ENCODE data around the gene OXER1. TPM values are rescaled to one million over a fixed set of nuclear protein-coding genes. Genes with fewer than 3 reads are reported as not detected.

The OXER1 gene
- polyA plus RNA-seq, 1 experiment, result 0.27 TPM

DNA sequence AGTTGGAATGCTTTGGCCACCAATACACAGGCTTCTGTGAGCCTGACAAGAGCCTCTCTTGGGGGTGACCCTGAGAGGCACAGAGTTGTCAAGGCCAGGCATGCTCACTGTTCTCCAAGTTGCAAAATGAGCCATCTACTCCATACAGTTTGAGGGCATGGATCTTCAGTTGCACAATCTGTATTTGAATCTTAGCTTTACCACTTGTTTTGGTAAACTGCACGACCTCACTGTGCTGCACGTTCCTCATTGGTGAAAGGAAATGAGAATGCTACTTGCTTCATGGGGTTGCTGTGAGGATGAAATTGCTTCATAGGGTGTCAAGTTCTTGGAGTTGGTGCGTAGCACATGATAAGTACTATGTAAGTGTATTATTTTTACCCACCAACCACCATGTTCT, 40.4 kb upstream of the OXER1 start:
- POLR2A ChIA-PET, result no interaction called here
- CTCF ChIA-PET, result no interaction called here
- DNase-seq (ENCODE audit: low read depth, low spot score), result no peak

DNA sequence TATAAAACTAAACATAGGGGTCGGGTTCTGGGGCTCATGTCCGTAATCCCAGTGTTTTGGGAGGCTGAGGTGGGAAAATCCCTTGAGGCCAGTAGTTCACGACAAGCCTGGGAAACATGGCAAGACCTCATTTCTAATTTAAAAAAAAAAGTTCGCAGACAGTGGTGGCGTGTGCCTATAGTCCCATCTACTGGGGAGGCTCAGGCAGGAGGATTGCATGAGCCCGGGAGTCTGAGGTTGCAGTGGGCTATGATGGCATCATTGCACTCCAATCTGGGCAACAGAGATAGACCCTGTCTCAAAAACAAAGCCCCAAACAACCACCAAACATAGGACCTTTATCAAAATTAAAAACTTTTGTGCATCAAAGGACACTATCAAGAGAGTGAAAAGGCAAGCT, 38.2 kb upstream of the OXER1 start:
- H3K27ac ChIP-seq (ENCODE audit: low read depth, low read length), result no peak overlapping the region
- POLR2A ChIA-PET, result no interaction called here
- DNase-seq (ENCODE audit: low read depth, low spot score), result no peak
- peaks cover 6% of the 10 kb centered on the region for H3K27me3 ChIP-seq (ENCODE audit: control insufficient read depth, insufficient read depth, low read length)
- TF ChIP-seq, protein P1, sequence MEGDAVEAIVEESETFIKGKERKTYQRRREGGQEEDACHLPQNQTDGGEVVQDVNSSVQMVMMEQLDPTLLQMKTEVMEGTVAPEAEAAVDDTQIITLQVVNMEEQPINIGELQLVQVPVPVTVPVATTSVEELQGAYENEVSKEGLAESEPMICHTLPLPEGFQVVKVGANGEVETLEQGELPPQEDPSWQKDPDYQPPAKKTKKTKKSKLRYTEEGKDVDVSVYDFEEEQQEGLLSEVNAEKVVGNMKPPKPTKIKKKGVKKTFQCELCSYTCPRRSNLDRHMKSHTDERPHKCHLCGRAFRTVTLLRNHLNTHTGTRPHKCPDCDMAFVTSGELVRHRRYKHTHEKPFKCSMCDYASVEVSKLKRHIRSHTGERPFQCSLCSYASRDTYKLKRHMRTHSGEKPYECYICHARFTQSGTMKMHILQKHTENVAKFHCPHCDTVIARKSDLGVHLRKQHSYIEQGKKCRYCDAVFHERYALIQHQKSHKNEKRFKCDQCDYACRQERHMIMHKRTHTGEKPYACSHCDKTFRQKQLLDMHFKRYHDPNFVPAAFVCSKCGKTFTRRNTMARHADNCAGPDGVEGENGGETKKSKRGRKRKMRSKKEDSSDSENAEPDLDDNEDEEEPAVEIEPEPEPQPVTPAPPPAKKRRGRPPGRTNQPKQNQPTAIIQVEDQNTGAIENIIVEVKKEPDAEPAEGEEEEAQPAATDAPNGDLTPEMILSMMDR (IDR thresholded peaks at IDR 0.05; ENCODE audit: low read depth, low read length), result no peak
- no peak overlapping the region for H3K4me3 ChIP-seq (ENCODE audit: low read depth, low read length)
- CTCF ChIA-PET, result no interaction called here
- H3K9me3 ChIP-seq (ENCODE audit: control insufficient read depth, insufficient read depth, low read length), result no peaks in the 10 kb centered on the region; the same call in 1 of the 2 replicates

More for the DNA sequence above, 40.4 kb upstream of the OXER1 start:
- H3K4me3 ChIP-seq (ENCODE audit: low read depth, low read length), result no peak overlapping the region
- TF ChIP-seq, protein P1 (IDR thresholded peaks at IDR 0.05; ENCODE audit: low read depth, low read length), result no peak
- H3K9me3 ChIP-seq (ENCODE audit: control insufficient read depth, insufficient read depth, low read length), result no peaks in the 10 kb centered on the region
- H3K27me3 ChIP-seq (ENCODE audit: control insufficient read depth, insufficient read depth, low read length), result peaks cover 6% of the 10 kb centered on the region
- no peak overlapping the region for H3K27ac ChIP-seq (ENCODE audit: low read depth, low read length)

DNA sequence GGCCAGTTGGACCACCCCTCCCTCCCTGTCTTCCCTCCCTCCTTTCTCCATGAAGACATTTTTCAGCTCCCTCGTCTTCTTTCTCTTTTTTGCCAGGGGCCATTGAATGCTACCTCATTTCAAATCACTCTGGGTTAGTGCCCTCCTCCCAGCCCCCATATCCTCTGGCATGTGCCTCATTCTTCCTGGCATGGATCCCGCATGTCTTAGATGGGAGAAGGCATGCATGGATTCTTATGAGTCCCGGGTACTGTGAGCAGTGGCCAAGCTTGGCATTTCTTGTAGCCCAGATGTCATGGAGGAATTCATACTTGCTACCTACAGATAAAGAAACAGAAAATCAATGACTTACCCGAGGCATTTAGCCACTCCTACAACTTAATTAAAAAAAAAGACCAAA, 37.4 kb upstream of the OXER1 start:
- TF ChIP-seq, protein P1 (IDR thresholded peaks at IDR 0.05; ENCODE audit: low read depth, low read length), result no peak
- POLR2A ChIA-PET, result interaction anchor here (0.7 to 2.3 kb wide), 2 partner anchors 9 to 44 kb away, joined by 4 to 11 read pairs; no protein-coding TSS in a partner anchor
- no peak overlapping the region for H3K4me3 ChIP-seq (ENCODE audit: low read depth, low read length)
- CTCF ChIA-PET, result interaction anchor here (0.7 kb wide), 1 partner anchor 534 kb away, joined by 5 read pairs; no protein-coding TSS in a partner anchor
- DNase-seq (ENCODE audit: low read depth, low spot score), result no peak
- peaks cover 6% of the 10 kb centered on the region for H3K27me3 ChIP-seq (ENCODE audit: control insufficient read depth, insufficient read depth, low read length)
- H3K9me3 ChIP-seq (ENCODE audit: control insufficient read depth, insufficient read depth, low read length), result no peaks in the 10 kb centered on the region; the same call in 1 of the 2 replicates
- H3K27ac ChIP-seq (ENCODE audit: low read depth, low read length), result no peak overlapping the region

DNA sequence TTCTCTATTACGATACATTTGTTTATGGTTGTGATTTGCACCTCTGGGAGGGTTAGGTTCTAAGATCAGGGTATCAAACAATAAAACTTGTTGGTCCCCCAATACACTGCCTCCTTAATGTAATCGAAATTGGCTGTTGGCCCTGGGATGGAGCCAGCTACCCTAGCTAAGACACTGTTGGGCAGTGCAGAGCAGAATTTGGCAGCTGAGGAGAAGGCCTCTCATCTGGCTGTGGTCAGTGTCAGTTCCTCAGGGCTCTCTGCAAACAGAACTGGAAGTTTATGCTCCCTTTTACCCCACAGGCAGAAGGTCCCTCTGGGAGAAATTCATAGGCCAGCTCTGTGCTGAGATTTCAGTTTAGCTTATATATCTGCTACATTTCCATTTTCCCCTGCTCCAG, 37.0 kb upstream of the OXER1 start:
- TF ChIP-seq, protein P1 (IDR thresholded peaks at IDR 0.05; ENCODE audit: low read depth, low read length), result no peak
- no peak for DNase-seq (ENCODE audit: low read depth, low spot score)
- Histone ChIP-seq H3K9me3 (ENCODE audit: control insufficient read depth, insufficient read depth, low read length) (no peaks in the 10 kb centered on the region; the same call in 1 of the 2 replicates), H3K27ac (ENCODE audit: low read depth, low read length) (no peak overlapping the region), H3K4me3 (ENCODE audit: low read depth, low read length) (no peak overlapping the region), H3K27me3 (ENCODE audit: control insufficient read depth, insufficient read depth, low read length) (peaks cover 6% of the 10 kb centered on the region)
- ChIA-PET POLR2A (interaction anchor here (0.7 to 2.3 kb wide), 2 partner anchors 10 to 44 kb away, joined by 4 to 11 read pairs; no protein-coding TSS in a partner anchor), CTCF (interaction anchor here (0.7 kb wide), 1 partner anchor 534 kb away, joined by 5 read pairs; no protein-coding TSS in a partner anchor)

DNA sequence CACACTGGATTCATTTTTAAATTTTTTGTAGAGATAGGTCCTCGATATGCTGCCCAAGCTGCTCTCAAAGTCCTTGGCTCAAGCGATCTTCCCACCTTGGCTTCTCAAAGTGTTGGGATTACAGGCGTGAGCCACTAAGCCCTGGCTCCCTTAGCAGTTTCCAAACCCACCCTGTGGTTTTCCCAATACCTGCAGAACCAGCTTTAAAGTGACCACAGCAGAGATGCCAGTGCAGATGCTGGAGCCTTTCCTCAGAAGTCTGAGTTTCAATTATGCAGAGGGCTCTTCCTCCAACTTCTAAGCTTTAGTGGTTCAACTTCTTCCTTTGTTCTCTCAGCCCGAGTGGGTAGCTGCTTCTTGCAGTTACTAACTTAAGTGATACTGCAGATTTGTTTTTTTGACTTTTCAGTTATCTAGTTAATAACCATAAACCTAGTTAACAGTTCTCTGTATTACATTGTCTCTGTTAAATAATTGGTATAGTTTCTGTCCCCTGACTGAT, 36.6 kb upstream of the OXER1 start:
- no peaks in the 10 kb centered on the region; the same call in 1 of the 2 replicates for H3K9me3 ChIP-seq (ENCODE audit: control insufficient read depth, insufficient read depth, low read length)
- H3K4me3 ChIP-seq (ENCODE audit: low read depth, low read length), result no peak overlapping the region
- peaks cover 6% of the 10 kb centered on the region for H3K27me3 ChIP-seq (ENCODE audit: control insufficient read depth, insufficient read depth, low read length)
- TF ChIP-seq, protein P1 (IDR thresholded peaks at IDR 0.05; ENCODE audit: low read depth, low read length), result no peak
- DNase-seq (ENCODE audit: low read depth, low spot score), result no peak
- no peak overlapping the region for H3K27ac ChIP-seq (ENCODE audit: low read depth, low read length)
- ChIA-PET CTCF (no interaction called here), POLR2A (interaction anchor here (2.3 kb wide), 1 partner anchor 10 kb away, joined by 11 read pairs; no protein-coding TSS in a partner anchor)

Measured in AG04450 (cell line).